Lower leg skin (tissue), 3 donors: Measurements from ENCODE around the gene BTNL2.

Experiments used
- CTCF ChIP-seq, 3 donors: fragments of 450-650 bp; IDR thresholded peaks; one replicate each; pipeline ENCODE4 v1.5.1; 2016; ENCODE audit warnings: antibody characterized with exemption in 3 of 3, mild to moderate bottlenecking in 3 of 3, moderate library complexity in 2 of 3
- POLR2A ChIP-seq, 2 donors: fragments of 450-650 bp; IDR thresholded peaks; one replicate each; pipeline ENCODE4 v1.6.1; 2016 to 2017; ENCODE audit warnings: antibody characterized with exemption in 2 of 2, mild to moderate bottlenecking in 1 of 2, moderate library complexity in 1 of 2

GRCh38 chr6:32371803-32372202 lies 35.2 kb downstream of the BTNL2 start, which contains the start of gene TSBP1:
- TF ChIP-seq CTCF (IDR thresholded peaks at IDR 0.05) (no peak), POLR2A (IDR thresholded peaks at IDR 0.05) (no peak)
